HG03565 (cell line): Measurements from ENCODE around the gene VMP1.
A peak's percentile ranks its signal among the peaks of the same experiment; 100 is the strongest.

Source experiments
- ATAC-seq: cut with Tn5 transposase; IDR thresholded peaks from one replicate; pipeline ENCODE4 v1.9.1; 2021; ENCODE audit warnings: mild to moderate bottlenecking, moderate library complexity; ENCODE audit not compliant: unreplicated experiment

The VMP1 gene

DNA sequence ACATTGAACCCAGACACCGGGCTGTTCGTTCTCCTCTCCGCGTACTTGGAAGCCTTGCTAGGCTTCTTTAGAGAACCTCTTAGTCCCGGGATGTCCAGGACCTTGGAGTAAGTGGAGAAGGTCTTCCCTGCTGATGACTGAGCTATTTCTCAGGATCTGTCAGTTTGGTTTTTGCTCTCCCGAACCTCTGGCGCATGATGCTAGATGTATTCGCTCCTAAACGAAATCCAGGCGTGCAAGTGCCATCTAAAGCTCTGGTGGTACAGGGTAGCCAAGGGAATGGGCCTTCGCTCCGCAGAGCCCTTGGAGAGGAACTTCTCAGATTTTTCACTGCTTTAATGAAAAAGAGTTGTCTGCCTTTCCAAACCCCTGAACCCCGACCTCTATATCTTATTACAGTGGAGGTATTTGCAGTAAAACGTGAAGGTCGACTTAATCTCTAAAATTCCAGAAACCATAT lies 547 bp downstream of the VMP1 start:
- no peak for ATAC-seq

DNA sequence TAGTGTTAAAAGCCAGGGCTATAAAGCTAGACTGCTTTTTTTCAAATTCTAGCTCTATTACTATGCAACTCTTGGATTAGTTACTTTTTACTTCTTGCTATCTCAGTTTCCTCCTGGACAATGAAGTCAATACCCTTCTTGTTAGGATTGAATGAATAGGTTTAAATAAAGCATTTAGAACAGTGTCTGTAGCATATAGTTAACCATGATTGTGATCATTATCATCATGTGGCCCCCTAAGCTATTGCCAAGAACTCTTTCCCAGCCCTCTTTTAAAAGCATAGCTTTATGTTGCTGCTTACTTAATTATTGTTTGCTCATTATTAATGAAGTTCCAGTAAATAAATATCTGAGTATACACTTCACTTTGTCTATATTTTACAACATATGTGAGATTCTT lies 4.5 kb downstream of the VMP1 start:
- ATAC-seq, result no peak

DNA sequence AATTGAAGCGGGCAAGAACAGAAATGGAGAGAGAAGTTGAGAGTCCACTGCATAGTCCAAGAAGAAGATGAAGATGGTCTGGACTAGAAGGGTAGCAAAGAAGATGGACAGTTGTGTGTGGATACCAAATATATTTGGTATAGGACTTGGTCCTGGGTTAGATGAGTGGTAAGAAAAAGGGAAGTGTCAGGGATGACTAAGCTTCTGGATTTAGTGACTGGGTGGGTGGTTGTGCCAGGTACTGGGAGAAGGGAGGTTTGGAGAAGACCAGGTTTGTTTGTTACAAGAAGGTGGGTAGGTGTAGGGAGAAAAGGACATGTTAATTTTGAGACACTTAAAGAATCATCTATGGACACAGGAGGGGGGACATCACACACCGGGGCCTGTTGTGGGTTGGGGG lies 5.4 kb downstream of the VMP1 start:
- no peak for ATAC-seq

DNA sequence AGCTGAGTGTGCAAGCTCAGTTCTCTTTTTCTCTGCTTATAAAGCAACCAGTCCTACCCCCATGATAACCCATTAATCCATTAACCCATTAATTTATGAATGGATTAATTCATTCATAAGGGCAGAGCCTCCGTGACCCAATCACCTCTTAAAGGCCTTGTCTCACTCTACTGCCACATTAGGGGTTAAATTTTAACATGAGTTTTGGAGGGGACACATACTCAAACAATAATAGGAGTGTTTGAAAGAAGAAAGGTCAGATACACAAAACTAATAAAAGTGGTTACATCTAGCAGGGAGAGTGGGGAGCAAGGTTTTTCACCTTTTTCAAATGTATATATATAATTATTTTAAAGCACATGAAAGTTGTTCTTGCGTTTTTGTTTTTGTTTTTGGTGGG lies 6.8 kb downstream of the VMP1 start:
- no peak for ATAC-seq

DNA sequence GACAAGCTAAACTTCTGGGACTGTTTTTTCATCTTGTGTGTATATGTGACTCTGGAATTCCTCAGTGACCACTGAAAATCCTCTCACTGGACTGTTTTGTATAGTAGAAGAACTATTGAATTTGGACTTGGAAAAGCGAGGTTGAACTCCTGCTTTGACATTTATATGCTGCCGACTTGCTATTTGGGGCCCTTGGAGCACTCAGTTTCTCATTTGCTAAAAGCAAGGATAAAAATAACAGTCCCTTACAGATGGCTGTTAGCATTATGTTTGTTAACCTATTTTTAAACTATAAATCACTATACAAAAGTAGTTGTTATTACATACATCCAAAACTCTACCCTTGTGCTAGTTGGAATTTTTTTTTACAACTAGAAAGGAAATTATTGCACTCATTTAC lies 9.0 kb downstream of the VMP1 start:
- no peak for ATAC-seq

DNA sequence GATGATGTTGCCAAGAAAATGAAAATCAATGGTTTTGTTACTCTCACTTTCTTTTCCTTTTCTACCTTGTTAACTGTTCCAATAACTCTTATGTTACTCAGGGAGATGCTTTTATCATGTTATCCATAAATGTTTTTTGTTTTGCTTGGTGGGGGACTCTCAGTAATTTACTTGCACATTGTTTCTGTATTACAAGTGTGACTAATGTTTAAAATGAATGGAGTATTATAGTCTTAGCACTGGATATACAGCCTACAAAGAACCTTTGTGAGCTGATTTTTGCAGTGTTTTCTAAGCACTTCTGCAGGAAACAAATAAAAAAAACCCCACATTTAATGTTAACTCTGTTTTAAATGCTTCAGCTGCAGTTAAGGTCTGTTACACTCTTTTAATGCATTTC lies 12.1 kb downstream of the VMP1 start:
- ATAC-seq, result no peak

DNA sequence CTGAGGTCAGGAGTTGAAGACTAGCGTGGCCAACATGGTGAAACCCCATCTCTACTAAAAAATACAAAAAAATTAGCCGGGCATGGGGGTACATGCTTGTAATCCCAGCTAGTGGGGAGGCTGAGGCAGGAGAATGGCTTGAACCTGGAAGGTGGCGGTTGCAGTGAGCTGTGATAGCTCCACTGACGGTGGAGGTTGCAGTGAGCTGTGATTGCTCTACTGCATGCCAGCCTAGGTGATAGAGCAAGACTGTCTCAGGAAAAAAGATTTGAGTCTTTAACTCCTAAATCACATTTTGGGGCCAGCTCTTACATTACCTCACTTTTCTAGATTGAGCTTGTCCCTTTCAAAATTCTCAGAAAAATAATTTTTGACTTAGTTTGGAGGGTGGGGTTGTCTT lies 15.2 kb downstream of the VMP1 start:
- no peak for ATAC-seq

DNA sequence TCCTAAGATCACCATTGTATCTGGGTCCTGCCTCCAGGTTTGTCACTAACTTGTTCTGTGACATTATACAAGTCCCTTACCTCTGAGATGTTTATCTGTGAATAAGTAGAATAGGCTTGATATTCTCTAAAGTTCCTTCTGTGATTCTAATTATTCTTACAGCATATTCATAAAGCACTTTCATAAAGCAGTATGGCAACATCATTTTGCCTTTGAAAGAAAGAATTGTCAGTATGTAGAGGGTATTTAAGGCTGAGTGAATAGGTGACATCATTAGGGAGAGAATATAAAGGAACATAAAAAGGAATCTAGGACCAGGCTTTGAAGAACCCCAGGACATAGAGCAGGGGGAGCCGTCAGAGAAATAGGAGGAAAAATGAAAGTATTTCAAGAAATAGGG lies 15.6 kb downstream of the VMP1 start:
- no peak for ATAC-seq

DNA sequence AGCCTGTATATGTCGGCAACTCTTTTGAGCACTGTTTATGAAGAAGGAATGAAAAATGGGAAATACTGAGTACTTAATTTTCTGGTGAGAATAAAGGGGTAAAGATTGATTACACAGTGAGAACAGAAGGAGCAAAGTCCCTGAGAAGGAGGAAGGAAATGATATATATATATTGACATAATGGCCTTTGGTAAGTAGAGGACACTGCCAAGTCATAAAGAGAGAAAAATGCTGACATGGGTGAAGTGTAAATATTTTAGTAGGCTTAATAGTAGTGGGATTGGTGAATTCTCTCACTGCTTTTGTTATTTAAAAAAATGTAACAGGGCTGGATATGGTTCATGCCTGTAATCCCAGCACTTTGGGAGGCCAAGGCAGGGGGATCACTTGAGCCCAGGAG lies 16.2 kb downstream of the VMP1 start:
- no peak for ATAC-seq

DNA sequence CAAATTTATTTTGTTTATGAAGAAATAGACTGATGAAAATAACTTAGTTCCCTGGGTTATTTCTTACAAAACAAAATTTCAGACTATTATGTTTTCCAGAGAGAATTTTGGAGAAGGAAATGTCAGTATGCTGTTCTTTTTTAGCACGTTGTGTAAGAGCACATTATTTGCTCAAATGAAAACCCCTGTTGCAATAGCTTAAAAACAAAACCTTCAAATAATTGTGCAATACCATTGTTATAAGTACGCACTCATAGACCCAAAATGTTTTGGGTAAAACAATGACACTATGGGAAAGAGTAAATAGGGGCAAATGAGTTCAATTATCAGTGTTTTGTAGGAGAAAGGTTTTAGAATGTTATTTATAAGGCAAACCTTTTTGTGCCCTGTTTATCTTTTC lies 18.2 kb downstream of the VMP1 start:
- ATAC-seq, result no peak

DNA sequence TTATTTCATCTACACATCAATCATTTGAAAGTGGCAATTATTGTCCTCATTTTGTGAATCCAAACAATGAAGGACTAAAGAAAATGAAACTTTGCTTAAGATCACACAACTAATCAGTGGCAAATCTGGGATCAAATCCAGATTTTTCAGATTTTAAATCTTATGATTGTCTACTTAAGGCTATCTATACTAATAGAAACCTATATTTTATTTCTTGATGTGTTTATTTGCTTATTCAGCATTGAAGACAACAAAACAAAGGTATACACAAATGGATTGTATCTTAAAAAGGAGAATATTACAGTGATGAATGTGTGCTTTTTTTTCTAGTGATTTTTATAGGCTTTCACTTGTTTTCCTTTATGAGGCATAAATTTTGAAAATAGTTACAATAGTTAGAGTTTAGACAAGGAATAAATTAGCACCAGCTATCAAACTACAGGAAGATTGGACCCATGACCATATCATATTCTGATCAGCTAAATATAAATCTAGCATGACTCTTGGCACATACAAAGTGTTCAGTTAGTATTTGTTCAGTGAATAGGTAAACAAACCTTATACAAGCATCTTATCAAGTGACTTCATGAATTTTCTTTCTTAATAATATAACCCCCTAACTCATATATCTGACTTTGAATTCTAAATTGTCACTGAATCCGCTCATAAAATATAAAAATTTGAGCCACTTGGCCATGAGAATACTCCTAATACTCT lies 20.5 kb downstream of the VMP1 start:
- ATAC-seq, result no peak

DNA sequence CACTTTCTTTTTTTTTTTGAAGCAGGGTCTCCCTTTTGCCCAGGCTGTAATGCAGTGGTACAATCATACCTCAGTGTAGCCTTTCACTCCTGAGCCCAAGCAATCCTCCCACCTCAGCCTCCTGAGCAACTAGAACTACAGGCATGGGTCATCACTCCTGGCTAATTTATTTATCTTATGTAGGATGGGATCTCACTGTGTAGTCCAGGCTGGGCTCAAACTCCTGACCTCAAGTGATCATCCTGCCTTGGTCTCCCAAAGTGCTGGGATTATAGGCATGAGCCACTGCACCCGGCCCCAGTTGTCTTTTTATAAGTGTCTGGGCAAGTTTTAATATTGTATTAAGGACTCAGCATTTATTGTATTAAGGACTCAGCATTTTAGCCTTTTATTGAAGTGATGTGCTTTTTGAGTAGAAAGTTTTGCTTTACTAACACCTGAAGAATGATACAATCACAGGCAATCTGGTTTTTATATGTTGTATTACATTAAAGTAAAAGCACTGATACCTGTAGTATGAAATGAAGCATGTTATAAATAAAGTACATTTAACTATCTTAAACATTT lies 22.9 kb downstream of the VMP1 start:
- no peak for ATAC-seq

DNA sequence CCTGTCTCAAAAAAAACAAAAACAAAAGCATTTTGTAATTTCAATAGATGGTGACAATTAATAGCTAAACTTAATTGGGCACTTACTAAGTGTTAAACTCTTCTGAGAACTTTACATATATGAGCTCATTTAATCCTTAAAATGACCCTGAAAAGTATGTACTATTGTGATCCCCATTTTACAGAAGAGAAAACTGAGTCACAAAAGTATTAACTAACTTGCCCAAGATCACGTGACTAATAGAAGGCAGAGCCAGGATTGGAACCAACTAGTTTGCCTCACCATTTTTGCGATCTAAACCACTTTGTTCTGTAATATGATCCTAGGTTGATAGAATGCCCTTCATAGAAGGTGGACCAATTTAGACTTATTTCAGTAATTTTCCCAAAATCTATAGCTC lies 26.2 kb downstream of the VMP1 start:
- ATAC-seq, result no peak

DNA sequence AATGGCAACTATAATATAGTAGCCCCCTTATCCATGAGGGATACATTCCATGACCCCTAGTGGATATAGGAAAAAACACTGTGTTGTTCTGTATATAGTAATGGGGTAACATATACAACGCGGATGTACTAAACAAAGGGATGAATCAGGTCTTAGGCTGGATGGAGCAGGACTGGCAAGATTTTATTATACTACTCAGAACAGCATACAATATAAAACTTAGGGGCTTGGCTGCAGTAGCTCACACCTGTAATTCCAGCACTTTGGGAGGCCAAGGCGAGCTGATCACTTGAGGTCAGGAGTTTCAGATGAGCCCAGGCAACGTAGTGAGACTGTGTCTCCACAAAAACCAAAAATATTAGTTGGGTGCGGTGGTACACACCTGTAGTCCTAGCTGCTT lies 26.8 kb downstream of the VMP1 start:
- ATAC-seq, result no peak

DNA sequence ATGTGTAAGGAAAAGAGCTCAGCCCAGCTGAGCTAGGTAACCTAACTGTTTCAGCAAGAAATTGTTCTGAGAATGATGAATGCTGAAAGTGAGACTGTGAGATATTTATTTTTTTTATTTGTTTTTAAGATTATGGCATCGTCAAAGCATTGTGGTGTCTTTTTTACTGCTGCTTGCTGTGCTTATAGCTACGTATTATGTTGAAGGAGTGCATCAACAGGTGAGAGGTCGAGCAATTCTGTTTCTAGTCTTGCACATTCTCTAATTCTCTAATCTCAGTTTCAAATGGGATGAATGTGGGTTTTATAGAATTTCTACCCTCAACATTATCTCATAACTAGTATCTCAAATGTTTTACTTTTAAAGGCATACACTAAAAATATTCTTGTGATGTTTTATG lies 29.9 kb downstream of the VMP1 start:
- ATAC-seq, result no peak

DNA sequence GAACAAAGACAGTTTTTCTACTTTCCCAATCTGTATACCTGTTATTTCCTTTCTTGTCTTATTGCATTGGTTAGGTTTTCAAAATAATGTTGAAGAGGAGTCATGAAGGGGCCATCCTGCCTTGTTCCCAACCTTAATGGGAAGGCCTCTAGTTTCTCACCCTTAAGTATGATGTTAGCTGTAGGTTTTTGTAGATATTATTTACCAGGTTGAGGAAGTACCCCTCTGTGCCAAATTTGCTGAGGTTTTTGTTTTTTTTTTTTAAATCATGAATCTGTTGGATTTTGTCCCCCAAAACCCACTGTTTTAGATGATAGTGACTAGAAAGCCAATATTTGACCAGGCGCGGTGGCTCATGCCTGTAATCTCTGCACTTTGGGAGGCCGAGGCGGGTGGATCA lies 36.4 kb downstream of the VMP1 start:
- no peak for ATAC-seq

DNA sequence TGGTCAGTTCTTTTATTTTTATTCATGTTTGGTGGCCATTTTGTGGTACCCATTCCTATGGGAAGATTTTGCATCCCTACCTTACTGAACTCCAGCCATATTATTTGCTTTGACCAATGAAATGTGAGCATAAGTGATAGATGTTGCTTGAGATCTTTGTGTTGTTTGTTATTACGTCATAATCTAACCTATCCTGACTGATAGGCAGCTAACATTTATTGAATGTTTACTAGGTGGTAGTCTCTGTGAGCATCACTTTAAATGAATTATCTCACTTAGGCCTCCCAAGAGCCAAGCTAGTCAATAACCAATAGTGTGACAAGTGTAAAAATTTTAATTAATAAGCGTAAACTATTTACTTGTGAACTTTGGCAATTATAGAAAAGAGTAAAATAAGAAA lies 37.6 kb downstream of the VMP1 start:
- no peak for ATAC-seq

DNA sequence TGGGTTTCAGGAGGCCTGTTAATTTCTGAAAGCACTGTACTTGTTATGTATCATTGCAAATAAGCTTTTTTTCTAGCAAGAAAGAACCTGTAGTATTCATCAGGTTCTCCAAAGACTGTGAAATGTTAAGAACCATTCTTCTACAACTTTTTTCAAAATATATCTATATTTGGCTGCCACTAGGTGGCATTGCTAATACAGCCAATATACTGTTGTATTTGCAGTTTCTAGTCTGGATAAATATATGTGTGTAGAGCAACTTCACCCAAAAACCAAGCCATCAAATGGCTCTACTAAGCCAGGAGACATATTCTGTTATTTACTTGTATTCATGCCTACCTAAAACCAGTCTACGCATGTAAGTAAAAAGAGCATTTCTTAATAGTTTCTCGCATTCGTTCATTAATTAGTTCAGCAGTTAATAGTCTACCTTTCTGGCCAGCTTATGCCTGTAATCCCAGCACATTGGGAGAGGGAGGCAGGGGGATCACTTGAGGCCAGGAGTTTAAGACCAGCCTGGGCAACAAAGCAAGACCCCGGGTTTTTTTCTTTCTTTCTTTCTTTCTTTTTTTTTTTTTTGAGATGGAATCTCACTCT lies 39.5 kb downstream of the VMP1 start:
- no peak for ATAC-seq

DNA sequence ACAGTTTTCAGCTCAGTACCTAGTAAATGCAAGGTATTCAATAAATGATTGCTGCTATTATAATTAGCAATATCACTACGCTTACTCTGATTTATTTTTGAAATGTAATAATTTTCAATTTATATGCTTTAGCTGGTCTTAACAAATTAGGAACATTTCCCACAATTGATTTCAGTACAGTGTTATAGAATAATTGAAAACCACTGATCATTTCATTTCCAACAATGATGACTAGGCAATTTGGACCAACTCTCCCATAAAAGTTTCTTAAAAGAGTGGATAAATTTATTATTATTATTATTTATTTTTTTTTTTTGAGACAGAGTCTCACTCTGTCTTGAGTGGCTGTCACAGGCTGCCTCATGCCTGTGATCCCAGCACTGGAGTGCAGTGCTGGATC lies 41.1 kb downstream of the VMP1 start:
- no peak for ATAC-seq

DNA sequence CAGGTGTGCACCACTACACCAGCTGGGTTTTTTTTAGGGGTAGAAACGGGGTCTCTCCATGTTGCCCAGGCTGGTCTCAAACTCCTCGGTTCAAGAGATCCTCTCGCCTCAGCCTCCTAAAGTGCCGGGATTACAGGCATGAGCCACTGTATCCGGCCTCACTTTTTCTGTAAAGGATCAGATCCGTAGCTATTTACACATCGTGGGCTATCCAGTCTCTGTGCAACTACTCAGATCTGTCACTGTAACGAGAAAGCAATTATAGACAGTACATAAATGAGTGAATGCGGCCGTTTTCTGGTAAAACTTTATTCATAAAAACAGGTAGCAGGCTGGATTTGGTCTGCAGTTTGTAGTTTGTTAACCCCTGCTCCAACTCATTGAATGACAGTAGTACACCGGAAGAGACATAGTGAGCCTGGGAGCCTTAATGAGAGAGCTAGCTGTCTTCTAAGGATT lies 44.5 kb downstream of the VMP1 start:
- peak; percentile 32 for ATAC-seq

DNA sequence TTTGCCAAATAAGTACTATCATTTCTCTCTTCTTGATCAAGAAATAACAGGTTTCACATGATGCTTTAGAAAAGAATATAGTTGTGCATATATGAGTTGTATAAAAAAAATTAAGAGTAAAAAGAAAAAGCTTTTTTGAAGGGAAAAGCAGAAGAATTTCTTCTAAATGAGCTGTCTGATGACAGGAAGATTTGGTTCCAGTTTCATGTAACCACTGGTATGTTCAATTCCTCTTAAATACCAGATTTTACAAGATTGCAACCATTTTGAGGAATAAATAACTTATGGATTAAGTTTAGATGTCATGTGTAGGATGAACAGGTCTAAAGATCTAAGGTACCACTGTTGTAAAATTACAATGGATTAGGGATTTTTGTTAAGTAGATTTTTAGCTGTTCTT lies 45.0 kb downstream of the VMP1 start:
- no peak for ATAC-seq

DNA sequence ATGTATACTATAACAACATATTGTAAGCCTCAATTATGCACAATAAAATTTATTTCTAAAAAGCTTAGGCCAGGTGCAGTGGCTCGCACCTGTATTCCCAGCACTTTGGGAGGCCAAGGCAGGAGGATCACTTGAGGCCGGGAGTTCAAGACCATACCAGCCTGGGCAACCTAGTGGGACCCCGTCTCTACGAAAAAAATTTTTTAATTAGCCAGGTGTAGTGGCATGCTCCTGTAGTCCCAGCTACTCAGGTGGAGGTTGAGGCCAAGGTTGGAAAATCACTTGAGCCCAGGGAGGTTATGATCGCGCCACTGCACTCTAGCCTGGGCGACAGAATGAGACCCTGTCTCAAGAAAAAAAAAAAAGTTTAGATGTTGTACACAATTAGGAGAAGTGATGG lies 45.5 kb downstream of the VMP1 start:
- no peak for ATAC-seq
